HEK293T (cell line): ENCODE measurements around the gene COPS3.

Experiments used
- CTCF ChIA-PET: fragments of 350-600 bp; formaldehyde crosslinking; extraction: SDS; loops from one replicate; lab custom pipeline; 2021; ENCODE audit warnings: antibody characterized with exemption, inconsistent platforms; lab: Yijun Ruan, JAX
- POLR2A ChIA-PET: fragments of 350-600 bp; formaldehyde crosslinking; extraction: SDS; loops from one replicate; lab custom pipeline; 2020; ENCODE audit warnings: antibody characterized with exemption, inconsistent platforms; lab: Yijun Ruan, JAX
- DNase-seq: peaks from one replicate; pipeline ENCODE4 v3.0.0; 2012; ENCODE audit warnings: mixed read lengths; ENCODE audit errors: extremely low spot score
- ARNT ChIP-seq: fragments of 450-650 bp; IDR thresholded peaks from 2 replicates; pipeline ENCODE4 v1.6.1; 2017; ENCODE audit warnings: mild to moderate bottlenecking
- BHLHE40 ChIP-seq: fragments of 450-650 bp; IDR thresholded peaks from 2 replicates; pipeline ENCODE4 v1.6.1; 2016; ENCODE audit warnings: mild to moderate bottlenecking, moderate library complexity, borderline replicate concordance
- CTBP1 ChIP-seq: fragments of 450-650 bp; IDR thresholded peaks from 2 replicates; pipeline ENCODE4 v1.6.1; 2016; ENCODE audit warnings: borderline replicate concordance
- ELF4 ChIP-seq: fragments of 450-650 bp; IDR thresholded peaks from 2 replicates; pipeline ENCODE4 v1.6.1; 2017; ENCODE audit warnings: antibody characterized with exemption
- FOXA1 ChIP-seq: fragments of 450-650 bp; IDR thresholded peaks from 2 replicates; pipeline ENCODE4 v1.6.1; 2016; ENCODE audit warnings: mild to moderate bottlenecking
- FOXK2 ChIP-seq: fragments of 450-650 bp; IDR thresholded peaks from 2 replicates; pipeline ENCODE4 v1.6.1; 2016; ENCODE audit warnings: mild to moderate bottlenecking
- FOXM1 ChIP-seq: fragments of 450-650 bp; IDR thresholded peaks from 2 replicates; pipeline ENCODE4 v1.6.1; 2017; ENCODE audit warnings: mild to moderate bottlenecking, borderline replicate concordance
- HDGF ChIP-seq: fragments of 450-650 bp; IDR thresholded peaks from 2 replicates; pipeline ENCODE4 v1.6.1; 2017; ENCODE audit warnings: antibody characterized with exemption, borderline replicate concordance
- LEF1 ChIP-seq: fragments of 450-650 bp; IDR thresholded peaks from 2 replicates; pipeline ENCODE4 v1.6.1; 2017; ENCODE audit warnings: mild to moderate bottlenecking, borderline replicate concordance
- NFRKB ChIP-seq: fragments of 450-650 bp; IDR thresholded peaks from 2 replicates; pipeline ENCODE4 v1.6.1; 2016; ENCODE audit warnings: mild to moderate bottlenecking, moderate library complexity
- SP1 ChIP-seq: fragments of 450-650 bp; IDR thresholded peaks from 2 replicates; pipeline ENCODE4 v1.6.1; 2017
- SUZ12 ChIP-seq: fragments of 450-650 bp; IDR thresholded peaks from 2 replicates; pipeline ENCODE4 v1.6.1; 2016; ENCODE audit warnings: mild to moderate bottlenecking
- TARDBP ChIP-seq: fragments of 450-650 bp; IDR thresholded peaks from 2 replicates; pipeline ENCODE4 v1.6.1; 2016
- ZNF384 ChIP-seq: fragments of 450-650 bp; IDR thresholded peaks from 2 replicates; pipeline ENCODE4 v1.6.1; 2016
- TF ChIP-seq, protein P1 (sequence below): fragments of 450-650 bp; IDR thresholded peaks from 2 replicates; pipeline ENCODE4 v1.6.1; 2016

Gene COPS3

DNA sequence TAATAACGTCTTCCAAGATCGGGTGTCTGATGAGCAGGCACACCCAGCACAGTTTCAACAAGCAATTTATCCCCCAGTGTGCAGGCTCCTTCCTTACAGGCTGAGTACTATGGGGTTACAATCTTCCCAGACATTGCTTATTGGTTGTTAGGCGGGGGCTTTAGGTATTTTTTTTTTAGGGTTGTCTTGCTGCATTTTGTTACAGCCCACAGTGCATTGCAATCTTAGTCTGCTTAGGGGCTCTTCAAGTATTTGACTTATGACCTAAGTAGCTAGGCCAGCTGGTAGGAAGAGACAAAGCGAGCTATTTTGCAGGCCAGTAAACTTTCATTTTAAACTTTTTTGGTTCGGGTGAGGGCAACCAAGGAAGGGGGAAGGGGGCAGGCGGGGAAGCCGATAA, 80.7 kb downstream of the COPS3 start:
- DNase-seq: no peak
- ChIA-PET POLR2A (interaction anchor here (1.3 to 1.4 kb wide), 2 partner anchors 9 to 16 kb away, joined by 3 to 4 read pairs; no protein-coding TSS in a partner anchor), CTCF (no interaction called here)
- TF ChIP-seq BHLHE40 (no peak), ELF4 (no peak)

DNA sequence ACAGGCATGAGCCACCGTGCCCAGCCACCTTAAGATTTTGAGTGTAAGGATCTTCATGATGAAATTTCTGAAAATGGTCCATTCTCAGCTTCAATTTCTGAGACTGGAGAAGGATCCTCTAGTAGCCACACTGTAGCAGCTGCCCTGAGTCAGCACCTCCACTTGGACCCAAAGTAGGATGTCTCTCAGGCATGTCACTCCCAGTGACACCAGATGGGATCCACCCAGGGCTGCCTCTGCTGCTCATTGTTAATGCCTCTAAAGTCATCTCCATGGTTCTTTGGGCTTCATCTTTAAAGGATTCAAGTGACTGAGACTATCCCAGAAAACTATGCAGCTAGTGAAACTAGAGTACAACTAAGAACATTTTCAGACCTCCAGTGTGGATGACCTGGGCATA, 82.8 kb downstream of the COPS3 start:
- POLR2A ChIA-PET: no interaction called here

DNA sequence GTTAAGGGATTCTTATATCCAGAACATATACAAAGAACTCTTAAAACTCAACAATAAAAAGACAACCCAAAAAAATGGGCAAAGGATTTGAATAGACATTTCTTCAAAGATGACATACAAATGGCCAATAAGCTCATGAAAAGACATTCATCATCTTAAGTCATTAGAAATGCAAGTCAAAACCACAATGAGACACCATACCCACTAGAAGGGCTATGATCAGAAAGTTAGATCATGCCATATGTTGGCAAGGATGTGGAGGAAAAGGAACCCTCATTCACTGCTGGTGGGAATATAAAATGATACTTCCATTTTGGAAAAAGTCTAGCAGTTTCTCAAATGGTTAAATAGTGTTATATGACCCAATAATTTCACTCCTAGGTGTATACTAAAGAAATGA, 84.3 kb downstream of the COPS3 start:
- no peak for TF ChIP-seq FOXM1
- TF ChIP-seq FOXA1: no peak
- TF ChIP-seq SP1: no peak
- CTCF ChIA-PET: no interaction called here
- no peak for DNase-seq
- POLR2A ChIA-PET: no interaction called here

More for the DNA sequence above, 82.8 kb downstream of the COPS3 start:
- TF ChIP-seq FOXM1: no peak
- TF ChIP-seq HDGF: no peak
- TF ChIP-seq NFRKB: no peak
- no peak for TF ChIP-seq ELF4
- TF ChIP-seq CTBP1: no peak
- TF ChIP-seq, protein P1, sequence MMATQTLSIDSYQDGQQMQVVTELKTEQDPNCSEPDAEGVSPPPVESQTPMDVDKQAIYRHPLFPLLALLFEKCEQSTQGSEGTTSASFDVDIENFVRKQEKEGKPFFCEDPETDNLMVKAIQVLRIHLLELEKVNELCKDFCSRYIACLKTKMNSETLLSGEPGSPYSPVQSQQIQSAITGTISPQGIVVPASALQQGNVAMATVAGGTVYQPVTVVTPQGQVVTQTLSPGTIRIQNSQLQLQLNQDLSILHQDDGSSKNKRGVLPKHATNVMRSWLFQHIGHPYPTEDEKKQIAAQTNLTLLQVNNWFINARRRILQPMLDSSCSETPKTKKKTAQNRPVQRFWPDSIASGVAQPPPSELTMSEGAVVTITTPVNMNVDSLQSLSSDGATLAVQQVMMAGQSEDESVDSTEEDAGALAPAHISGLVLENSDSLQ: no peak
- no peak for TF ChIP-seq LEF1
- no peak for TF ChIP-seq ARNT
- no peak for TF ChIP-seq SUZ12
- no peak for TF ChIP-seq ZNF384
- TF ChIP-seq FOXK2: no peak
- TF ChIP-seq TARDBP: no peak
- no peak for TF ChIP-seq FOXA1
- DNase-seq: no peak
- CTCF ChIA-PET: no interaction called here
